Keratinocyte (primary cell): ENCODE measurements around the gene LMTK2.

ENCODE experiments used
- CTCF ChIP-seq, 3 experiments: IDR thresholded peaks in 1 of 3; conservative IDR thresholded peaks in 1 of 3; optimal IDR thresholded peaks in 1 of 3; 2 replicates in 2 of 3; 3 replicates in 1 of 3; pipeline versions ENCODE3 to v1.5.1; 2011; ENCODE audit warnings: low read length in 3 of 3, mild to moderate bottlenecking in 3 of 3, moderate library complexity in 2 of 3, control low read depth in 1 of 3, inconsistent platforms in 1 of 3; ENCODE audit not compliant: insufficient read depth in 2 of 3; ENCODE audit errors: extremely low read depth in 1 of 3
- EZH2 ChIP-seq: IDR thresholded peaks from one replicate; pipeline ENCODE4 v1.6.1; 2012; ENCODE audit warnings: inconsistent platforms, mild to moderate bottlenecking, low read length, moderate library complexity

DNA sequence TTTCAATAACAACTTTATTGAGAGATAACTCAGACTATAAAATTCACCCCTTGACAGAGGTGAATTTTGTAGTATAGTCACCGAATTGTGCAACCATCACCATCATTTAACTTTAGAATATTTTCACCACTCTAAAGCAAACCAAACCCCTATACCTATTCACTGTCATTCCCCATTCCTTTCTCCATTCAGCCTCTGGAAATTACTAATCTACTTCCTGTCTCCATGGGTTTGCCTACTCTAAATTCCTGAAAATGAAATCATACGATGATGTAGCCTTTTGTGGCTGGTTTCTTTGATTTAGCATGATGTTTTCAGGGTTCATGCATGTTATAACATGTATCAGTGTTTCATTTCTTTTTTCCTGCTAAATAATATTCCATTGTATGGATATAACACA lies 15.6 kb upstream of the LMTK2 start:
- TF ChIP-seq EZH2 (no peak), CTCF (optimal IDR thresholded peaks at IDR 0.05 in 1 of 3, IDR thresholded peaks at IDR 0.05 in 1 of 3, conservative IDR thresholded peaks at IDR 0.05 in 1 of 3; ENCODE audit: extremely low read depth in 1 of 3, insufficient read depth in 2 of 3, low read length in 3 of 3) (no peak)
